GM18505 (cell line): ENCODE measurements around the gene TRAPPC3L.
A peak's percentile ranks its signal among the peaks of the same experiment; 100 is the strongest.
"Not testable (repeated sequence)": the region's sequence is repeated elsewhere in the genome, so short reads cannot be mapped to it uniquely, and the experiment has no call there.

Source experiments
- ATAC-seq: cut with Tn5 transposase; IDR thresholded peaks from one replicate; pipeline ENCODE4 v1.9.1; 2021; ENCODE audit not compliant: unreplicated experiment
- POLR2A ChIP-seq: IDR thresholded peaks from 4 replicates; pipeline ENCODE4 v1.6.1; 2011; ENCODE audit warnings: borderline replicate concordance; ENCODE audit not compliant: insufficient read depth, insufficient read length; ENCODE audit errors: extremely low read depth

TRAPPC3L gene

DNA sequence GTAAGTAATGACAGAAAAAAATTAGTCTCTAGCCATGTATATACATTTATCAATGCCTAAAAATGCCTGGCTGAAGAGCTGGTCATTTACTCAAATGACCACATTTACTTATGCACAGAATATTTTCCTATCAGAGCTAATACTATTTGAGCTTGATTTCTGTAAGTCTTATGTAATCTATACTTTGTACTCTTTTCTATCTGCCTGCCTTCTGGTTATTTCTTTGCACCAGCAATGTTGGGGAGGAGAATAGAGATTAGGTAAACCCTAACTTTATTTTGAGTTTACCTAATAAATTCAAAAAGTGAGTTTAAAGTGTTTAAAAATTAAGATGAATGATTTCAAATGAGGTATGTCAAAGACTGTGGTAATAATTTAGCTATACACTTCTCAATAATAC is 30.3 kb downstream of the TRAPPC3L start:
- no peak for ATAC-seq
- no peak for TF ChIP-seq POLR2A

GRCh38 chr6:116514111-116514510 is 31.4 kb downstream of the TRAPPC3L start:
- ATAC-seq: no peak
- no peak for TF ChIP-seq POLR2A

- no peak for TF ChIP-seq POLR2A
- ATAC-seq: no peak
Measured at GRCh38 chr6:116513224-116513875, 32.1 kb downstream of the TRAPPC3L start.

- TF ChIP-seq POLR2A: no peak
- ATAC-seq: no peak
Measured at GRCh38 chr6:116512734-116513133, 32.8 kb downstream of the TRAPPC3L start.

DNA sequence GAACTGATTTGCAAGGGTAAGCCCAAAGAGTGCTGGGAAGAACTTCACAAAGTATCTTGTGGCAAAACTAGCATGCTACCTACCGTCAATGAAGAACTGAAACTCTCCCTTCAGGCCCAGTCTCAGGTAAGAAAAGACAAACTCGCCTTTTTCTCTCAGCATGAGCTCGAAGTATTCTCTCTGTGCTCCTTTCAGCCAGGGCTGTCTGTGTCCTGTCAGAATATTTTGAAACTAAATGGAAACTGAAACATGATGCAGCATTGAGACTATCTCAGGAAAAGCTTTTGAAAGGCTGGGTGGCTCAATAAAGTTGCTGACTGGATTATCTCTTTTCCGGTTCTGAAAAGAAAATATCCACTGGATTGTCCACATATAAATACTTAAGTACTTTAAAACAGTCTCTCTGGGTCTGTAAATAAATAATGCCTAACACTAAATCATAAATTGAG is 33.3 kb downstream of the TRAPPC3L start:
- ATAC-seq: peak; percentile 94
- TF ChIP-seq POLR2A: no peak

DNA sequence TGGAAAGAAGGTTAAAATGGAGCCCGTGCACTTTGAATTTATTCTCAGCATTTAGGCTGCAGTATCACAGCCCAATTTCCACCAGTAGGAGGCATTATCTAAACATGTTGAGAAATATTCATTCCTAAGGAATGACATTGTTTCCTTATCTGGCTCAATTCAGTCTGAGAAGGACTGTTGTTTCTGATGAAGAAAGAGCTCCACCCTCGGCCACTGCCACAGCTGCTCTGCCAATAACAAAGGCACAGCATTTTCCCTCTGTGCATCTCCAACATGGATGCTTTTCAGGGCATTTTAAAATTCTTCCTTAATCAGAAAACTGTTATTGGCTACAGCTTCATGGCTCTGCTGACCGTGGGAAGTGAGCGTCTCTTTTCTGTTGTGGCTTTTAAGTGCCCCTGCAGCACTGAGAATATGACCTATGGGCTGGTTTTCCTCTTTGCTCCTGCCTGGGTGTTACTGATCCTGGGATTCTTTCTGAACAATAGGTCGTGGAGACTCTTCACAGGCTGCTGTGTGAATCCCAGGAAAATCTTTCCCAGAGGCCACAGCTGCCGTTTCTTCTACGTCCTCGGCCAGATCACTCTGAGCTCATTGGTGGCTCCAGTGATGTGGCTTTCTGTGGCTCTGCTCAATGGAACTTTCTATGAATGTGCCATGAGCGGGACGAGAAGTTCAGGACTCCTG is 33.9 kb downstream of the TRAPPC3L start, which contains the start of gene CALHM5:
Gene CALHM5, plus strand, starts transcription at position 216 of the 687 bp plus-strand sequence. Its CDS starts 58 bp downstream, at position 274.
- no peak for ATAC-seq
- TF ChIP-seq POLR2A: no peak

- no peak for ATAC-seq
- TF ChIP-seq POLR2A: no peak
Measured at GRCh38 chr6:116508527-116508926, 37.0 kb downstream of the TRAPPC3L start.

DNA sequence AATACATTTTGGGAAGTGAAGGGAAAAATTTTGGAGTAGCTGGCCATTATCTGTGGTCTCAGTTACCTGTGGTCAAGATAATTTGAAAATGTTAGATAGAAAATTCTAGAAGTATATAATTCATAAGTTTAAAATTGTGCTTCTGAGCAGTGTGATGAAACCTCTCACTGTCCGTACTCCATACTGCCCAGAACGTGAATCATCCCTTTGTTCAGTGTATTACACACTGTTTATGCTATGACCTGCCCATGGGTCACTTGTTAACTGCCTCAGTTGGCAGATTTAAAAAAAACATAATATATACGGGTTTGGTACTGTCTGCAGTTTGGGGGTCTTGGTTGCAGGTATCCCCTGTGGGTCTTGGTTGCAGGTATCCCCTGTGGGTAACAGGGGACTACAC is 38.2 kb downstream of the TRAPPC3L start:
- TF ChIP-seq POLR2A: no peak
- no peak for ATAC-seq

DNA sequence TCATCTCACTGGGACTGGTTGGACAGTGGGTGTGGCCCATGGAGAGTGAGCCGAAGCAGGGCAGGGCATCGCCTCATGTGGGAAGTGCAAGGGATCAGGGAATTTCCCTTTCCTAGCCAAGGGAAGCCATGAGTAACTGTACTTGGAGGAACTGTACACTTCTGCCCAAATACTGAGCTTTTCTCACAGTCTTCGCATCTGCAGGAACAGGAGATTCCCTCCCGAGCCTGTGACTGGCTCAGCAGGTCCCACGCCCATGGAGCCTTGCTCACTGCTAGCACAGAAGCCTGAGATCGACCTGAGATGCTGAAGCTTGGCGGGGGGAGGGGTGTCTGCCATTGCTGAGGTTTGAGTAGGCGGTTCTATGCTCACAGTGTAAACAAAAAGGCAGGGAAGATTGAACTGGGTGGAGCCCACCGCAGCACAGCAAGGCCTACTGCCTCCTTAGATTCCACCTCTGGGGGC is 44.5 kb downstream of the TRAPPC3L start:
- TF ChIP-seq POLR2A: no peak
- ATAC-seq: no peak

DNA sequence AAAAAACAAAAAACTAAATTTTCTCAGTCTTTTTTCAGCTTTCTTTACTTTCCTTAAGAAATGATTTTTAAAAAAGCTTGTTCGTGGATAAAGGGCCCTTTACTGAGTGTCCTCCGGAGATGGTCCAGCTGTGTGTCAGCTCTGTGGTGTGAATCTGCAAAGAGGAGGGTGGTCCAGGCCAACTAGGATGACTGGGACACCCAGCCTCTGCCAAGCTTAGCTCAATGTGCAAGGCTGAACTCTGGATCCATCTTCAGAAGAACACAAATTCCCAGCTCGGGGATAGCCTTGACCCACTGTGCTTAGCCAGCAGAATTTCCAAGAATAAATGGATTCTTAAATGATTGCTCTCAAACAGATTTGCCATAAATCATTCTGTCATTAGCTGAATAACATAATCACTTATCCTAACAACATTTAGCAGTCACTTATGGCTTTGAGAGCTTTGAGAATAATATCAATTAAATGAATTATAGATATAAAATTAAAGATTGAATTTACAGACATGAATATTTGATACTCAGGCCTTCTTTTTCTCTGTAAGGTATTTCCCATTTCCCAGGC is 48.3 kb downstream of the TRAPPC3L start:
- TF ChIP-seq POLR2A: no peak
- ATAC-seq: no peak

GRCh38 chr6:116495161-116495560 is 50.3 kb downstream of the TRAPPC3L start:
- not testable (repeated sequence) for ATAC-seq

- no peak for TF ChIP-seq POLR2A
- ATAC-seq: no peak
Measured at GRCh38 chr6:116492331-116493067, 53.0 kb downstream of the TRAPPC3L start.

GRCh38 chr6:116491610-116492330 is 53.7 kb downstream of the TRAPPC3L start:
- no peak for TF ChIP-seq POLR2A
- no peak for ATAC-seq
